Progenitor cell of endocrine pancreas (in vitro differentiated cells): ENCODE measurements around the gene ACSL5. TPM values are rescaled to one million over a fixed set of nuclear protein-coding genes. Genes with fewer than 3 reads are reported as not detected.

Experiments used
- DNase-seq: peaks from one replicate; pipeline ENCODE4 v3.0.0; 2021; ENCODE audit warnings: low spot score; ENCODE audit not compliant: unreplicated experiment
- H3K27ac Mint-ChIP-seq: 2 replicates; pipeline ENCODE4 v1.8.0; 2021; ENCODE audit warnings: mild to moderate bottlenecking, moderate library complexity, mixed read lengths
- H3K27me3 Mint-ChIP-seq: 2 replicates; pipeline ENCODE4 v1.8.0; 2021; ENCODE audit warnings: mixed read lengths
- H3K36me3 Mint-ChIP-seq: 2 replicates; pipeline ENCODE4 v1.8.0; 2022; ENCODE audit warnings: mixed read lengths; ENCODE audit not compliant: insufficient read depth
- H3K4me1 Mint-ChIP-seq: 2 replicates; pipeline ENCODE4 v1.8.0; 2021; ENCODE audit warnings: low read depth, mixed read lengths
- H3K4me3 Mint-ChIP-seq: 2 replicates; pipeline ENCODE4 v1.8.0; 2021; ENCODE audit warnings: low read depth, mild to moderate bottlenecking, moderate library complexity, mixed read lengths
- H3K9me3 Mint-ChIP-seq: 2 replicates; pipeline ENCODE4 v1.8.0; 2021; ENCODE audit warnings: low read depth, mixed read lengths
- total RNA-seq: library from RNA; stranded (reverse); gene quantifications from 2 replicates; pipeline ENCODE4 v1.2.1, GENCODE V29; 2021
- TF ChIP-seq, protein P1 (sequence below): fragments of 200-600 bp; sonication (generic); IDR thresholded peaks from one replicate; pipeline ENCODE4 v1.5.0; 2021; ENCODE audit warnings: antibody characterized with exemption, mild to moderate bottlenecking; ENCODE audit not compliant: unreplicated experiment

Gene ACSL5
- total RNA-seq, 1 donor from 2014 or later: 0.22 TPM

GRCh38 chr10:112388548-112388947 is 14.6 kb downstream of the ACSL5 start:
- H3K4me3 Mint-ChIP-seq: no peak overlapping the region
- no peak for DNase-seq
- H3K27me3 Mint-ChIP-seq: no peaks in the 10 kb centered on the region
- no peaks in the 10 kb centered on the region for H3K36me3 Mint-ChIP-seq
- no peaks in the 10 kb centered on the region for H3K9me3 Mint-ChIP-seq
- peaks cover 31% of the 10 kb centered on the region for H3K4me1 Mint-ChIP-seq
- H3K27ac Mint-ChIP-seq: no peak overlapping the region
- TF ChIP-seq, protein P1, sequence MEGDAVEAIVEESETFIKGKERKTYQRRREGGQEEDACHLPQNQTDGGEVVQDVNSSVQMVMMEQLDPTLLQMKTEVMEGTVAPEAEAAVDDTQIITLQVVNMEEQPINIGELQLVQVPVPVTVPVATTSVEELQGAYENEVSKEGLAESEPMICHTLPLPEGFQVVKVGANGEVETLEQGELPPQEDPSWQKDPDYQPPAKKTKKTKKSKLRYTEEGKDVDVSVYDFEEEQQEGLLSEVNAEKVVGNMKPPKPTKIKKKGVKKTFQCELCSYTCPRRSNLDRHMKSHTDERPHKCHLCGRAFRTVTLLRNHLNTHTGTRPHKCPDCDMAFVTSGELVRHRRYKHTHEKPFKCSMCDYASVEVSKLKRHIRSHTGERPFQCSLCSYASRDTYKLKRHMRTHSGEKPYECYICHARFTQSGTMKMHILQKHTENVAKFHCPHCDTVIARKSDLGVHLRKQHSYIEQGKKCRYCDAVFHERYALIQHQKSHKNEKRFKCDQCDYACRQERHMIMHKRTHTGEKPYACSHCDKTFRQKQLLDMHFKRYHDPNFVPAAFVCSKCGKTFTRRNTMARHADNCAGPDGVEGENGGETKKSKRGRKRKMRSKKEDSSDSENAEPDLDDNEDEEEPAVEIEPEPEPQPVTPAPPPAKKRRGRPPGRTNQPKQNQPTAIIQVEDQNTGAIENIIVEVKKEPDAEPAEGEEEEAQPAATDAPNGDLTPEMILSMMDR: no peak

- Mint-ChIP-seq H3K27ac (no peak overlapping the region), H3K27me3 (peaks cover 3% of the 10 kb centered on the region), H3K36me3 (no peaks in the 10 kb centered on the region), H3K4me3 (no peak overlapping the region), H3K4me1 (peaks cover 25% of the 10 kb centered on the region), H3K9me3 (no peaks in the 10 kb centered on the region)
- DNase-seq: no peak
- TF ChIP-seq, protein P1: no peak
Observed at GRCh38 chr10:112389271-112389822, 15.4 kb downstream of the ACSL5 start.

GRCh38 chr10:112390125-112390703 is 16.3 kb downstream of the ACSL5 start:
- Mint-ChIP-seq H3K27ac (no peak overlapping the region), H3K9me3 (no peaks in the 10 kb centered on the region), H3K36me3 (no peaks in the 10 kb centered on the region), H3K27me3 (peaks cover 3% of the 10 kb centered on the region), H3K4me1 (peaks cover 16% of the 10 kb centered on the region), H3K4me3 (no peak overlapping the region)
- TF ChIP-seq, protein P1: no peak
- DNase-seq: no peak

GRCh38 chr10:112393341-112393740 is 19.4 kb downstream of the ACSL5 start:
- H3K27ac Mint-ChIP-seq: no peak overlapping the region
- no peaks in the 10 kb centered on the region for H3K9me3 Mint-ChIP-seq
- DNase-seq: no peak
- TF ChIP-seq, protein P1: no peak
- H3K27me3 Mint-ChIP-seq: peaks cover 3% of the 10 kb centered on the region
- no peak overlapping the region for H3K4me3 Mint-ChIP-seq
- peaks cover 9% of the 10 kb centered on the region for H3K4me1 Mint-ChIP-seq
- H3K36me3 Mint-ChIP-seq: no peaks in the 10 kb centered on the region

GRCh38 chr10:112393827-112394226 is 19.9 kb downstream of the ACSL5 start:
- Mint-ChIP-seq H3K9me3 (no peaks in the 10 kb centered on the region), H3K27ac (no peak overlapping the region), H3K4me1 (peaks cover 7% of the 10 kb centered on the region), H3K27me3 (peaks cover 3% of the 10 kb centered on the region), H3K36me3 (no peaks in the 10 kb centered on the region), H3K4me3 (no peak overlapping the region)
- DNase-seq: no peak
- TF ChIP-seq, protein P1: no peak
